Measurements from ENCODE around the gene CABLES1. TPM values are rescaled to one million over a fixed set of nuclear protein-coding genes. Genes with fewer than 3 reads are reported as not detected.

Gene CABLES1
- polyA plus RNA-seq, 1 donor (not counting 4 experiments of a cell fraction or from before 2014, with no cell fraction given) = 1.00 TPM

GRCh38 chr18:23099621-23100020 lies 35.7 kb upstream of the CABLES1 start:
- Histone ChIP-seq H3K9ac (ENCODE audit: control insufficient read depth, extremely low read depth, insufficient read depth, low read length) (no peak overlapping the region), H3K27me3 (ENCODE audit: control insufficient read depth, extremely low read depth, insufficient read depth, low read length) (peaks cover 5% of the 10 kb centered on the region), H3K4me1 (ENCODE audit: control insufficient read depth, extremely low read depth, insufficient read depth, low read length) (no peaks in the 10 kb centered on the region), H3K36me3 (ENCODE audit: control insufficient read depth in 2 of 2, extremely low read depth in 1 of 2, insufficient read depth in 2 of 2, low read length in 2 of 2) (no peaks in the 10 kb centered on the region), H3K27ac (ENCODE audit: control insufficient read depth, insufficient read depth, low read length) (no peak overlapping the region), H3K9me1 (ENCODE audit: control insufficient read depth, extremely low read depth, insufficient read depth, low read length) (no peaks in the 10 kb centered on the region), H3K9me3 (ENCODE audit: control insufficient read depth, low read depth, low read length) (no peaks in the 10 kb centered on the region), H3K4me3 (ENCODE audit: control insufficient read depth in 2 of 3, extremely low read depth in 1 of 3, insufficient read depth in 2 of 3, low read depth in 1 of 3, low read length in 3 of 3) (no peak overlapping the region), H3K4me2 (ENCODE audit: control insufficient read depth, extremely low read depth, insufficient read depth, low read depth, low read length) (no peak overlapping the region), H4K20me1 (ENCODE audit: control insufficient read depth, extremely low read depth, insufficient read depth, low read length) (no peaks in the 10 kb centered on the region), H2AFZ (ENCODE audit: control insufficient read depth, low read length) (no peak overlapping the region), H3K79me2 (ENCODE audit: control insufficient read depth, insufficient read depth, low read length) (no peaks in the 10 kb centered on the region)
- FAIRE-seq = no peak
- TF ChIP-seq, protein P1, sequence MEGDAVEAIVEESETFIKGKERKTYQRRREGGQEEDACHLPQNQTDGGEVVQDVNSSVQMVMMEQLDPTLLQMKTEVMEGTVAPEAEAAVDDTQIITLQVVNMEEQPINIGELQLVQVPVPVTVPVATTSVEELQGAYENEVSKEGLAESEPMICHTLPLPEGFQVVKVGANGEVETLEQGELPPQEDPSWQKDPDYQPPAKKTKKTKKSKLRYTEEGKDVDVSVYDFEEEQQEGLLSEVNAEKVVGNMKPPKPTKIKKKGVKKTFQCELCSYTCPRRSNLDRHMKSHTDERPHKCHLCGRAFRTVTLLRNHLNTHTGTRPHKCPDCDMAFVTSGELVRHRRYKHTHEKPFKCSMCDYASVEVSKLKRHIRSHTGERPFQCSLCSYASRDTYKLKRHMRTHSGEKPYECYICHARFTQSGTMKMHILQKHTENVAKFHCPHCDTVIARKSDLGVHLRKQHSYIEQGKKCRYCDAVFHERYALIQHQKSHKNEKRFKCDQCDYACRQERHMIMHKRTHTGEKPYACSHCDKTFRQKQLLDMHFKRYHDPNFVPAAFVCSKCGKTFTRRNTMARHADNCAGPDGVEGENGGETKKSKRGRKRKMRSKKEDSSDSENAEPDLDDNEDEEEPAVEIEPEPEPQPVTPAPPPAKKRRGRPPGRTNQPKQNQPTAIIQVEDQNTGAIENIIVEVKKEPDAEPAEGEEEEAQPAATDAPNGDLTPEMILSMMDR (optimal IDR thresholded peaks at IDR 0.05 in 1 of 3, IDR thresholded peaks at IDR 0.05 in 1 of 3, conservative IDR thresholded peaks at IDR 0.05 in 1 of 3; ENCODE audit: extremely low read depth in 1 of 3, insufficient read depth in 2 of 3, low read length in 3 of 3) = no peak
- no peak for TF ChIP-seq EZH2 (IDR thresholded peaks at IDR 0.05; ENCODE audit: low read length)
- DNase-seq (ENCODE audit: low read depth, low spot score) = no peak
- dilution Hi-C loops (cut with MboI; ENCODE audit: extremely low pct_ligation_motif_present, low sequenced_read_pairs) = no loop called here

DNA sequence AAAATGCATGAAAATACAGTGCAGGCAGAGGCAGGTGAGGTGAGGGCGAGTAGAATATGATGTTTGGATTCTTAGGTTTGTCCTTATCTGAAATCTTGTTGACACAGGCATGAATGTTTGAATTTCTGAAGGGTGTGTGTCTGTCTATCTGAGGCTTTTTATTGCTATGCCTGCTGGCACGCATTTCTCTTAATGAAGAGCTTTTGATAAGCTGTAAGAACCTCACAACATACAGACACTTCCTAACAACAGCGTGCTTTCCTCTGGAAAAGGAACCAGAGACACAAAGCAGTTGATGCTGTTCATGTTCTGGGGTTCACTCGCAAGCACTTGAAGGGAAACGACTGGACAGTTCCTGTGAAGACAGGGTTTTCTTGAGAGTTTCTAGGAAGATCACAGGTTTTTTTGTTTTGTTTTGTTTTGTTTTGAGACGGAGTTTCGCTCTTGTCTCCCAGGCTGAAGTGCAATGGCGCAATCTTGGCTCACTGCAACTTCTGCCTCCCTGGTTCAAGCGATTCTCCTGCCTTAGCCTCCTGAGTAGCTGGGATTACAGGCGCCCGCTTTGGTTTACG lies 33.3 kb upstream of the CABLES1 start:
- Histone ChIP-seq H3K4me3 (ENCODE audit: control insufficient read depth in 2 of 3, extremely low read depth in 1 of 3, insufficient read depth in 2 of 3, low read depth in 1 of 3, low read length in 3 of 3) (no peak overlapping the region), H3K27me3 (ENCODE audit: control insufficient read depth, extremely low read depth, insufficient read depth, low read length) (no peaks in the 10 kb centered on the region), H3K36me3 (ENCODE audit: control insufficient read depth in 2 of 2, extremely low read depth in 1 of 2, insufficient read depth in 2 of 2, low read length in 2 of 2) (no peaks in the 10 kb centered on the region), H3K79me2 (ENCODE audit: control insufficient read depth, insufficient read depth, low read length) (no peaks in the 10 kb centered on the region), H4K20me1 (ENCODE audit: control insufficient read depth, extremely low read depth, insufficient read depth, low read length) (no peaks in the 10 kb centered on the region), H3K27ac (ENCODE audit: control insufficient read depth, insufficient read depth, low read length) (no peak overlapping the region), H3K9ac (ENCODE audit: control insufficient read depth, extremely low read depth, insufficient read depth, low read length) (peak overlapping the region; percentile 0), H2AFZ (ENCODE audit: control insufficient read depth, low read length) (peak overlapping the region; percentile 74), H3K9me3 (ENCODE audit: control insufficient read depth, low read depth, low read length) (no peaks in the 10 kb centered on the region), H3K4me1 (ENCODE audit: control insufficient read depth, extremely low read depth, insufficient read depth, low read length) (peaks cover 21% of the 10 kb centered on the region), H3K4me2 (ENCODE audit: control insufficient read depth, extremely low read depth, insufficient read depth, low read depth, low read length) (peak overlapping the region; percentile 26), H3K9me1 (ENCODE audit: control insufficient read depth, extremely low read depth, insufficient read depth, low read length) (no peaks in the 10 kb centered on the region)
- no peak for DNase-seq (ENCODE audit: low read depth, low spot score)
- FAIRE-seq = no peak
- dilution Hi-C loops (cut with MboI; ENCODE audit: extremely low pct_ligation_motif_present, low sequenced_read_pairs) = no loop called here
- TF ChIP-seq, protein P1 (optimal IDR thresholded peaks at IDR 0.05 in 1 of 3, IDR thresholded peaks at IDR 0.05 in 1 of 3, conservative IDR thresholded peaks at IDR 0.05 in 1 of 3; ENCODE audit: extremely low read depth in 1 of 3, insufficient read depth in 2 of 3, low read length in 3 of 3) = no peak
- TF ChIP-seq EZH2 (IDR thresholded peaks at IDR 0.05; ENCODE audit: low read length) = no peak

Data from keratinocyte (primary cell).